Lower leg skin (tissue), 4 donors: ENCODE data around the gene STING1. TPM values are rescaled to one million over a fixed set of nuclear protein-coding genes. Genes with fewer than 3 reads are reported as not detected.
A peak's percentile ranks its signal among the peaks of the same experiment; 100 is the strongest.

Experiments
- DNase-seq, 2 donors: peaks; one replicate each; pipeline ENCODE4 v3.0.0-alpha.2; 2019; ENCODE audit warnings: low spot score in 2 of 2
- H3K4me3 ChIP-seq: fragments of 200-600 bp; sonication (generic); 2 replicates; pipeline ENCODE4 v1.5.1; 2017; ENCODE audit warnings: mild to moderate bottlenecking, low read depth; ENCODE audit not compliant: poor library complexity, severe bottlenecking
- POLR2A ChIP-seq, 2 donors: fragments of 450-650 bp; IDR thresholded peaks; one replicate each; pipeline ENCODE4 v1.6.1; 2016 to 2017; ENCODE audit warnings: antibody characterized with exemption in 2 of 2, mild to moderate bottlenecking in 1 of 2, moderate library complexity in 1 of 2
- WGBS, 2 donors: methylation state at CpG; one replicate each; pipeline ENCODE4 v1.1.5; 2018; 5-methylcytosine and 5-hydroxymethylcytosine counted together
- intact Hi-C: fragments of 100-400 bp; cut with DNase I; formaldehyde crosslinking; loops from one replicate; pipeline ENCODE4 v1.15.0; 2023; ENCODE audit warnings: low total_unique reads
- total RNA-seq, 4 donors: library from RNA; depleted of rRNA; stranded (reverse); fragments of >200 nt; gene quantifications; one replicate each; pipeline ENCODE4 v1.1.0, GENCODE V29; 2016
- TF ChIP-seq, protein P1 (sequence below), 3 donors: fragments of 450-650 bp; IDR thresholded peaks; one replicate each; pipeline ENCODE4 v1.5.1; 2016; ENCODE audit warnings: antibody characterized with exemption in 3 of 3, mild to moderate bottlenecking in 3 of 3, moderate library complexity in 2 of 3

STING1 gene
- total RNA-seq, 4 donors from 2014 or later, result 5.8 to 28.2 (median 11.0) TPM

DNA sequence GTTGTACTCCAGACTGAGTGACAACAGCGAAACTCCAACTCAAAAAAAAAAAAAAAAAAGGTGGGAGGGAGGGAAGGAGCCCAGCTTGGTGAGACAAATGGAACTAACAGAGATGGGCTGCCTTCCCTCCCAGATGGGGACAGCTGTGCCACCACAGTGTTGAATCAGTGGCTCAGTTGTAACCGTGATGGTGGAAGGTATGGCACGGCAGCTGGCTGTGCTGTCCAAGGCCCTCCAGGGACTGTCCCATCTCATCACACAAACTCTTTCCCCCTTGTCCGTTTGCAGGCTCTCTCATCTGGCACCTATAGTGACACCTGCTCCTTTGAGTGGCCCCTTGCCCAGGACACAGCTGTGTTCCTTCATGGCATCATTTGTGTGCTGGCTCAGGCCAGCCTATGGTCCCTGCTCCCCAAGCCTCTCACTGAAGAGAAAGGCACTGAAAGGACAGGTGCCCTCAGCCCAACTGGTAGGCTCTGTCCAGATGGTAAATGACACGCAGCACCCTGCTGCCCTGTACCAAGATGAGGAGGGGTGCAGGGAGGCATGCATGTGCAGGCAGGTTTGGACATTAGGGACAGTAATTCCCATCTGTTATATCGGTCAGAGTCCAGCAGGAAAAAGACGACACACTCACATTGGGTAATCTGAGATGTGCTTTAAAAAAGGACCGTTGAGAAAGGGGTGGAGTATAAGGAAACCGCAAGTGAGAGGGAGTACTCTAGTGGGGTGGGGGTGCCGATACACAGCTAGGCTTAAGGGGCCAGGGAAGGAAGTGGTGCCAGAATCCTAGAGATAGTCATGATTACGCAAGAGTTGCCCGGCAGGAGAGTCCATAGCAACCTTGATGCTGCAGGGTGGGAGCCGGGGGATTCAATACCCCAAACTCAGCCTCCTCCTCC is 7.4 kb downstream of the STING1 start:
- intact Hi-C loops, result no loop called here
- peak in 1 of 2 donors; percentile 37 for DNase-seq
- TF ChIP-seq POLR2A (IDR thresholded peaks at IDR 0.05), result no peak
- TF ChIP-seq, protein P1, sequence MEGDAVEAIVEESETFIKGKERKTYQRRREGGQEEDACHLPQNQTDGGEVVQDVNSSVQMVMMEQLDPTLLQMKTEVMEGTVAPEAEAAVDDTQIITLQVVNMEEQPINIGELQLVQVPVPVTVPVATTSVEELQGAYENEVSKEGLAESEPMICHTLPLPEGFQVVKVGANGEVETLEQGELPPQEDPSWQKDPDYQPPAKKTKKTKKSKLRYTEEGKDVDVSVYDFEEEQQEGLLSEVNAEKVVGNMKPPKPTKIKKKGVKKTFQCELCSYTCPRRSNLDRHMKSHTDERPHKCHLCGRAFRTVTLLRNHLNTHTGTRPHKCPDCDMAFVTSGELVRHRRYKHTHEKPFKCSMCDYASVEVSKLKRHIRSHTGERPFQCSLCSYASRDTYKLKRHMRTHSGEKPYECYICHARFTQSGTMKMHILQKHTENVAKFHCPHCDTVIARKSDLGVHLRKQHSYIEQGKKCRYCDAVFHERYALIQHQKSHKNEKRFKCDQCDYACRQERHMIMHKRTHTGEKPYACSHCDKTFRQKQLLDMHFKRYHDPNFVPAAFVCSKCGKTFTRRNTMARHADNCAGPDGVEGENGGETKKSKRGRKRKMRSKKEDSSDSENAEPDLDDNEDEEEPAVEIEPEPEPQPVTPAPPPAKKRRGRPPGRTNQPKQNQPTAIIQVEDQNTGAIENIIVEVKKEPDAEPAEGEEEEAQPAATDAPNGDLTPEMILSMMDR (IDR thresholded peaks at IDR 0.05), result no peak
- H3K4me3 ChIP-seq, result no peak overlapping the region
- 63 to 66% methylated on average over 13 of the region's 13 CpGs for WGBS, 2 donors

GRCh38 chr5:139473565-139473964 is 9.0 kb downstream of the STING1 start:
- intact Hi-C loops, result no loop called here
- WGBS, 2 donors, result 31 to 64% methylated on average over 2 of the region's 2 CpGs
- no peak for DNase-seq

DNA sequence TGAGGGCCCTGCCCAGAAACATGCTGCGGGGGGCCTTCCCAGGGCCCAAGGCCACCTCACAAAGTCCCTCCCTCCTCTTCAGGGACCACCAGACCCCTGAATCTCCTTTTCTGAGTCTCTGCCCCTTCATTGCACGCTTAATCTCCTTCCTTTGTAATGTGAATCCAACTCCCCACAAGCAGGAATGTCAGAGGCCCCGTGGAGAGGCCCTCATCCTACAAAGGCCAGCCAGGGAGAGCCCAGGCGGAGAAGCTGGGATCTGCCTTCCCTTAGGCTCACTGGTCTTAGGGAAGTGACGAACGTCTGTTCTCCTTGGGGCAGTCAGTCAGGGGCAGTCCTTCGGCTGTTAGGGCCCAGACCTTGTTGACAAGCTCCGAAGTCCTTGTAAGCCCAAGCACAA is 9.5 kb downstream of the STING1 start:
- no peak overlapping the region for H3K4me3 ChIP-seq
- intact Hi-C loops, result no loop called here
- 61 to 88% methylated on average over 8 of the region's 8 CpGs for WGBS, 2 donors
- TF ChIP-seq POLR2A (IDR thresholded peaks at IDR 0.05), result no peak
- TF ChIP-seq, protein P1 (IDR thresholded peaks at IDR 0.05), result no peak
- no peak for DNase-seq

More at GRCh38 chr5:139473565-139473964, 9.0 kb downstream of the STING1 start:
- no peak overlapping the region for H3K4me3 ChIP-seq
- TF ChIP-seq, protein P1 (IDR thresholded peaks at IDR 0.05), result no peak
- TF ChIP-seq POLR2A (IDR thresholded peaks at IDR 0.05), result no peak

- TF ChIP-seq, protein P1 (IDR thresholded peaks at IDR 0.05), result no peak
- TF ChIP-seq POLR2A (IDR thresholded peaks at IDR 0.05), result no peak
- intact Hi-C loops, result no loop called here
- no peak overlapping the region for H3K4me3 ChIP-seq
- DNase-seq, result no peak
- WGBS, 2 donors, result 85 to 86% methylated on average over 13 to 15 of the region's 15 CpGs
Measured at GRCh38 chr5:139472386-139473030, 10.1 kb downstream of the STING1 start.

- no peak within 1 kb of the TSS for H3K4me3 ChIP-seq
- no peak for DNase-seq
- 49 to 64% methylated on average over 9 of the region's 9 CpGs for WGBS, 2 donors
- no peak for TF ChIP-seq POLR2A (IDR thresholded peaks at IDR 0.05)
- TF ChIP-seq, protein P1 (IDR thresholded peaks at IDR 0.05), result no peak
- intact Hi-C loops, result no loop called here
Measured at GRCh38 chr5:139470821-139471300, 11.7 kb downstream of the STING1 start, which contains the start of gene SMIM33. SMIM33 (plus strand) TSS chr5:139471004; CDS start chr5:139471122, 118 bp downstream.
